Measurements from ENCODE around the gene CDKL5.
"Not testable (repeated sequence)": the region's sequence is repeated elsewhere in the genome, so short reads cannot be mapped to it uniquely, and the experiment has no call there.

DNA sequence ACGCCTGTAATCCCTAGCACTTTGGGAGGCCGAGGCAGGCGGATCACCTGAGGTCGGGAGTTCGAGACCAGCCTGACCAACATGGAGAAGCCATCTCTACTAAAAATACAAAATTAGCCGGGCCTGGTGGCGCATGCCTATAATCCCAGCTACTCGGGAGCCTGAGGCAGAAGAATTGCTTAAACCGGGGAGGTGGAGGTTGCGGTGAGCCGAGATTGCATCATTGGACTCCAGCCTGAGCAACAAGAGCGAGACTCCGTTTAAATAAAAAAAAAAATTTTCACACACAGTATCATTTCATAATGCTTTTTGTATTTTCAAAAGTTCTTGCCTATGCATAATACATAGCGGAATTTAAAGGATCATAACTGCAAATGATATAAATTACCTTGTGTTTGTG lies 7.9 kb downstream of the CDKL5 start:
- not testable (repeated sequence) for TF ChIP-seq EP300, POLR2A, POLR2AphosphoS5 (IDR thresholded peaks at IDR 0.05)
- TF ChIP-seq, protein P1, sequence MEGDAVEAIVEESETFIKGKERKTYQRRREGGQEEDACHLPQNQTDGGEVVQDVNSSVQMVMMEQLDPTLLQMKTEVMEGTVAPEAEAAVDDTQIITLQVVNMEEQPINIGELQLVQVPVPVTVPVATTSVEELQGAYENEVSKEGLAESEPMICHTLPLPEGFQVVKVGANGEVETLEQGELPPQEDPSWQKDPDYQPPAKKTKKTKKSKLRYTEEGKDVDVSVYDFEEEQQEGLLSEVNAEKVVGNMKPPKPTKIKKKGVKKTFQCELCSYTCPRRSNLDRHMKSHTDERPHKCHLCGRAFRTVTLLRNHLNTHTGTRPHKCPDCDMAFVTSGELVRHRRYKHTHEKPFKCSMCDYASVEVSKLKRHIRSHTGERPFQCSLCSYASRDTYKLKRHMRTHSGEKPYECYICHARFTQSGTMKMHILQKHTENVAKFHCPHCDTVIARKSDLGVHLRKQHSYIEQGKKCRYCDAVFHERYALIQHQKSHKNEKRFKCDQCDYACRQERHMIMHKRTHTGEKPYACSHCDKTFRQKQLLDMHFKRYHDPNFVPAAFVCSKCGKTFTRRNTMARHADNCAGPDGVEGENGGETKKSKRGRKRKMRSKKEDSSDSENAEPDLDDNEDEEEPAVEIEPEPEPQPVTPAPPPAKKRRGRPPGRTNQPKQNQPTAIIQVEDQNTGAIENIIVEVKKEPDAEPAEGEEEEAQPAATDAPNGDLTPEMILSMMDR (IDR thresholded peaks at IDR 0.05), result not testable (repeated sequence)

All from upper lobe of left lung (tissue), 4 donors.